ENCODE data around the gene PIEZO2.

DNA sequence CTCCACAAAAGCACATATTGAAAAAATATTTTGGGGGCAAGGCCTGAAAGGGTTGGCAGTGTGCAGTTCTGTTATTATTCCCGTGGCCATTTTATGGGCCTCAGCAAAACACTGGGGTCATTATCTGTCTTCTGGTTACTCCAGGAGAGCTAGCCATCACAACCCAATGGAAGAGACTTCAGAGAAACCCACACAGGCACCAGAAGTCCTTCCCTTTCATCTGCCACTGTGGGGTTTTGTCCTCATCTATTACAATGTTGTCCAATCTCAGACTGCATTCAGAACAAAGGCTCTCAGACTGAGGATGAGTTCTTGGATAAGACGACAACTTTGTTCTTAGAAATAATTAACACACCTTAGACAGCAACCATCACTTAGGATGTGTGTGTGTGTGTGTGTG, 98.4 kb downstream of the PIEZO2 start:
- TF ChIP-seq CTCF (IDR thresholded peaks at IDR 0.05): no peak
- no peak for TF ChIP-seq POLR2A (IDR thresholded peaks at IDR 0.05)

Data from esophagus squamous epithelium (tissue), 4 donors.